ENCODE measurements around the gene SEMA4D. TPM values are rescaled to one million over a fixed set of nuclear protein-coding genes. Genes with fewer than 3 reads are reported as not detected.

Gene SEMA4D
- total and polyA plus RNA-seq, 9 of the 15 experiments (the other 6 are each of a cell fraction or from before 2014, with no cell fraction given): 0.38 to 5.1 (median 1.8) TPM

DNA sequence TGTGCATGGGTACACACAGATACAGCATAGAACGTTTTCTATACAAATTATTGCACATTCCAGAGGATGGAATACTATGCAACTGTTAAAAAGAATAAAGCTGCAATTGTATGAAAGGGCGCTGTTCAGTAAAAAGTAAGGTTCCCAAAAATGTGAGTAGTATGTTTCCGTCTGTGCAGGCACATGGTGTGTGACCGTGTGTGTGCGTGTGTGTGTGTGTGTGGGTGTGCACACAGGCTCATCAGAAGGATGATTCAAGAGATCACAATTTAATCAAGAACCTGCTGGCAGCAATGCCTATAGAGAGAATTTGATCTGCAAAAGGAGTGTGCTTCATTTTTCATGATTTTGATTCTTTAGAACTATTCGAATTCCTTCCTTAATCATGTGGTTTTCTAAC lies 76.3 kb downstream of the SEMA4D start (continued):
- TF ChIP-seq FIP1L1 (IDR thresholded peaks at IDR 0.05; ENCODE audit: low read depth, low read length, poor library complexity, severe bottlenecking): no peak

DNA sequence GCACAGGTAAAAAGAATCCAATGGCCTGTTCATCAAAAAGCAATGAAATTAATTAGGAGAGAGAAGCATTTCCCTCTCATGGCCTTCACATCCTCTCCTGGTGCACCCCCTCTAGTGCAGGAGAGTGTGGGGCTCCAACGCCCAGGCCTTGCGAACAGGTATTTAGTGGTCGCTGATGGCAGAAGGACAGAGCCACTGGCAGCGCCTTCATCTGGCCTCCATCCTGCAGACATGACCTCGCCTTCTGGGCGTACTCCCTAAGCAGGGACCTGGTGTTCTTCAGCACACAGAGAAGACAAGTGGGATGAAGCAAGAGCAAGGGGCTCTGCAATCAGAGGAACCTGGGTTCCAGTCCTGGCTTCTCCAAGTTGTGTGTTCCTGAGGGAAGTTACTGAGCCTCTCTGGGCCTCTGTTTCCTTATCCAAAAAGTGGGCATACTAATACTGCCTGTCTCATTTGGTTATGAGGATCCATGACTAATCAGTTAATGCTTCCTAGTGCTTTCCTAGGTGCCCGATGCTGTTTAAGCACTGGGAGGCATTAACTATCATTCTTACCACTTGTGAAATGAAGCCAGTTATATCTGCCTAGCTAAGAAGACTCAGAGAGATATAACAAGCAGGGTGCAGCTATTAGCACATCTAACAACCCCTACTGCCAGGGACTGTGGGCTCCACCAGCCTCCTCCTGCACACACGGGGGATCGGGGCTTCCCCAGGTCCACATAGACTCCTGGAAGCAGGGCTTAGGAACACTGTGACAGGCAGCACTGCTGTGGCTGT lies 77.3 kb downstream of the SEMA4D start:
- Histone ChIP-seq H3K36me3 (ENCODE audit: control insufficient read depth, insufficient read depth, low read length) (no peaks in the 10 kb centered on the region), H3K9me3 (replicated peaks; ENCODE audit: control insufficient read depth, insufficient read depth, low read depth, low read length) (no peaks in the 10 kb centered on the region), H3K4me1 (replicated peaks in 1 of 2; ENCODE audit: control insufficient read depth in 2 of 2, insufficient read depth in 2 of 2, low read length in 2 of 2) (no peaks in the 10 kb centered on the region), H3K27me3 (ENCODE audit: control insufficient read depth in 2 of 2, insufficient read depth in 2 of 2, low read length in 2 of 2) (peaks cover 0 to 29% of the 10 kb centered on the region in 2 experiments; a peak in 2 of 5 replicates), H3K27ac (ENCODE audit: extremely low read depth, low read depth, low read length) (no peak overlapping the region), H2AFZ (ENCODE audit: low read depth, low read length) (no peak overlapping the region), H3K4me3 (no peak overlapping the region), H4K20me1 (replicated peaks; ENCODE audit: control insufficient read depth, insufficient read depth, low read length) (no peaks in the 10 kb centered on the region), H3K79me2 (ENCODE audit: control insufficient read depth, insufficient read depth, low read length) (no peaks in the 10 kb centered on the region), H3K9ac (ENCODE audit: insufficient read depth in 1 of 2, low read depth in 2 of 2, low read length in 2 of 2) (no peak overlapping the region), H3K9me1 (ENCODE audit: control insufficient read depth, insufficient read depth, low read length) (no peaks in the 10 kb centered on the region), H3K4me2 (ENCODE audit: insufficient read depth, low read length) (no peak overlapping the region)
- intact Hi-C loops (cut with micrococcal nuclease): no loop called here
- WGBS (ENCODE audit: insufficient coverage, low coverage, missing lambda C conversion rate): 26% methylated on average over 9 of the region's 9 CpGs
- in situ Hi-C loops (cut with MboI): no loop called here
- ATAC-seq: no peak
- ChIA-PET POLR2A (no interaction called here), CTCF (ENCODE audit: low intra/inter-chr PET ratio) (no interaction called here)
- FAIRE-seq: no peak
- BruUV-seq (replicated peaks): no TSS peak
- DNase-seq (ENCODE audit: extremely low read depth in 1 of 4, low spot score in 3 of 4): no peak
- no peak for TF ChIP-seq IFI16 (CRISPR knock-in tag; IDR thresholded peaks at IDR 0.05)
- no peak for TF ChIP-seq TCF3 (CRISPR knock-in tag; IDR thresholded peaks at IDR 0.05)
- no peak for TF ChIP-seq FOXP1 (CRISPR knock-in tag; IDR thresholded peaks at IDR 0.05)
- TF ChIP-seq, protein P1, sequence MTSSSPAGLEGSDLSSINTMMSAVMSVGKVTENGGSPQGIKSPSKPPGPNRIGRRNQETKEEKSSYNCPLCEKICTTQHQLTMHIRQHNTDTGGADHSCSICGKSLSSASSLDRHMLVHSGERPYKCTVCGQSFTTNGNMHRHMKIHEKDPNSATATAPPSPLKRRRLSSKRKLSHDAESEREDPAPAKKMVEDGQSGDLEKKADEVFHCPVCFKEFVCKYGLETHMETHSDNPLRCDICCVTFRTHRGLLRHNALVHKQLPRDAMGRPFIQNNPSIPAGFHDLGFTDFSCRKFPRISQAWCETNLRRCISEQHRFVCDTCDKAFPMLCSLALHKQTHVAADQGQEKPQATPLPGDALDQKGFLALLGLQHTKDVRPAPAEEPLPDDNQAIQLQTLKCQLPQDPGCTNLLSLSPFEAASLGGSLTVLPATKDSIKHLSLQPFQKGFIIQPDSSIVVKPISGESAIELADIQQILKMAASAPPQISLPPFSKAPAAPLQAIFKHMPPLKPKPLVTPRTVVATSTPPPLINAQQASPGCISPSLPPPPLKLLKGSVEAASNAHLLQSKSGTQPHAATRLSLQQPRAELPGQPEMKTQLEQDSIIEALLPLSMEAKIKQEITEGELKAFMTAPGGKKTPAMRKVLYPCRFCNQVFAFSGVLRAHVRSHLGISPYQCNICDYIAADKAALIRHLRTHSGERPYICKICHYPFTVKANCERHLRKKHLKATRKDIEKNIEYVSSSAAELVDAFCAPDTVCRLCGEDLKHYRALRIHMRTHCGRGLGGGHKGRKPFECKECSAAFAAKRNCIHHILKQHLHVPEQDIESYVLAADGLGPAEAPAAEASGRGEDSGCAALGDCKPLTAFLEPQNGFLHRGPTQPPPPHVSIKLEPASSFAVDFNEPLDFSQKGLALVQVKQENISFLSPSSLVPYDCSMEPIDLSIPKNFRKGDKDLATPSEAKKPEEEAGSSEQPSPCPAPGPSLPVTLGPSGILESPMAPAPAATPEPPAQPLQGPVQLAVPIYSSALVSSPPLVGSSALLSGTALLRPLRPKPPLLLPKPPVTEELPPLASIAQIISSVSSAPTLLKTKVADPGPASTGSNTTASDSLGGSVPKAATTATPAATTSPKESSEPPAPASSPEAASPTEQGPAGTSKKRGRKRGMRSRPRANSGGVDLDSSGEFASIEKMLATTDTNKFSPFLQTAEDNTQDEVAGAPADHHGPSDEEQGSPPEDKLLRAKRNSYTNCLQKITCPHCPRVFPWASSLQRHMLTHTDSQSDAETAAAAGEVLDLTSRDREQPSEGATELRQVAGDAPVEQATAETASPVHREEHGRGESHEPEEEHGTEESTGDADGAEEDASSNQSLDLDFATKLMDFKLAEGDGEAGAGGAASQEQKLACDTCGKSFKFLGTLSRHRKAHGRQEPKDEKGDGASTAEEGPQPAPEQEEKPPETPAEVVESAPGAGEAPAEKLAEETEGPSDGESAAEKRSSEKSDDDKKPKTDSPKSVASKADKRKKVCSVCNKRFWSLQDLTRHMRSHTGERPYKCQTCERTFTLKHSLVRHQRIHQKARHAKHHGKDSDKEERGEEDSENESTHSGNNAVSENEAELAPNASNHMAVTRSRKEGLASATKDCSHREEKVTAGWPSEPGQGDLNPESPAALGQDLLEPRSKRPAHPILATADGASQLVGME (CRISPR knock-in tag; IDR thresholded peaks at IDR 0.05): no peak
- TF ChIP-seq, protein P2, sequence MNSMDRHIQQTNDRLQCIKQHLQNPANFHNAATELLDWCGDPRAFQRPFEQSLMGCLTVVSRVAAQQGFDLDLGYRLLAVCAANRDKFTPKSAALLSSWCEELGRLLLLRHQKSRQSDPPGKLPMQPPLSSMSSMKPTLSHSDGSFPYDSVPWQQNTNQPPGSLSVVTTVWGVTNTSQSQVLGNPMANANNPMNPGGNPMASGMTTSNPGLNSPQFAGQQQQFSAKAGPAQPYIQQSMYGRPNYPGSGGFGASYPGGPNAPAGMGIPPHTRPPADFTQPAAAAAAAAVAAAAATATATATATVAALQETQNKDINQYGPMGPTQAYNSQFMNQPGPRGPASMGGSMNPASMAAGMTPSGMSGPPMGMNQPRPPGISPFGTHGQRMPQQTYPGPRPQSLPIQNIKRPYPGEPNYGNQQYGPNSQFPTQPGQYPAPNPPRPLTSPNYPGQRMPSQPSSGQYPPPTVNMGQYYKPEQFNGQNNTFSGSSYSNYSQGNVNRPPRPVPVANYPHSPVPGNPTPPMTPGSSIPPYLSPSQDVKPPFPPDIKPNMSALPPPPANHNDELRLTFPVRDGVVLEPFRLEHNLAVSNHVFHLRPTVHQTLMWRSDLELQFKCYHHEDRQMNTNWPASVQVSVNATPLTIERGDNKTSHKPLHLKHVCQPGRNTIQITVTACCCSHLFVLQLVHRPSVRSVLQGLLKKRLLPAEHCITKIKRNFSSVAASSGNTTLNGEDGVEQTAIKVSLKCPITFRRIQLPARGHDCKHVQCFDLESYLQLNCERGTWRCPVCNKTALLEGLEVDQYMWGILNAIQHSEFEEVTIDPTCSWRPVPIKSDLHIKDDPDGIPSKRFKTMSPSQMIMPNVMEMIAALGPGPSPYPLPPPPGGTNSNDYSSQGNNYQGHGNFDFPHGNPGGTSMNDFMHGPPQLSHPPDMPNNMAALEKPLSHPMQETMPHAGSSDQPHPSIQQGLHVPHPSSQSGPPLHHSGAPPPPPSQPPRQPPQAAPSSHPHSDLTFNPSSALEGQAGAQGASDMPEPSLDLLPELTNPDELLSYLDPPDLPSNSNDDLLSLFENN (IDR thresholded peaks at IDR 0.05; ENCODE audit: low read depth in 2 of 2, low read length in 2 of 2): no peak
- TF ChIP-seq, protein P3, sequence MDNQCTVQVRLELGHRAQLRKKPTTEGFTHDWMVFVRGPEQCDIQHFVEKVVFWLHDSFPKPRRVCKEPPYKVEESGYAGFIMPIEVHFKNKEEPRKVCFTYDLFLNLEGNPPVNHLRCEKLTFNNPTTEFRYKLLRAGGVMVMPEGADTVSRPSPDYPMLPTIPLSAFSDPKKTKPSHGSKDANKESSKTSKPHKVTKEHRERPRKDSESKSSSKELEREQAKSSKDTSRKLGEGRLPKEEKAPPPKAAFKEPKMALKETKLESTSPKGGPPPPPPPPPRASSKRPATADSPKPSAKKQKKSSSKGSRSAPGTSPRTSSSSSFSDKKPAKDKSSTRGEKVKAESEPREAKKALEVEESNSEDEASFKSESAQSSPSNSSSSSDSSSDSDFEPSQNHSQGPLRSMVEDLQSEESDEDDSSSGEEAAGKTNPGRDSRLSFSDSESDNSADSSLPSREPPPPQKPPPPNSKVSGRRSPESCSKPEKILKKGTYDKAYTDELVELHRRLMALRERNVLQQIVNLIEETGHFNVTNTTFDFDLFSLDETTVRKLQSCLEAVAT (IDR thresholded peaks at IDR 0.05): no peak

All from K562 (cell line).